ENCODE measurements around the gene RHPN2. TPM values are rescaled to one million over a fixed set of nuclear protein-coding genes. Genes with fewer than 3 reads are reported as not detected.

The RHPN2 gene
- total and polyA plus RNA-seq, 2 of the 13 experiments (the other 11 are each of a cell fraction or from before 2014, with no cell fraction given) = 20.3 to 48.0 TPM

DNA sequence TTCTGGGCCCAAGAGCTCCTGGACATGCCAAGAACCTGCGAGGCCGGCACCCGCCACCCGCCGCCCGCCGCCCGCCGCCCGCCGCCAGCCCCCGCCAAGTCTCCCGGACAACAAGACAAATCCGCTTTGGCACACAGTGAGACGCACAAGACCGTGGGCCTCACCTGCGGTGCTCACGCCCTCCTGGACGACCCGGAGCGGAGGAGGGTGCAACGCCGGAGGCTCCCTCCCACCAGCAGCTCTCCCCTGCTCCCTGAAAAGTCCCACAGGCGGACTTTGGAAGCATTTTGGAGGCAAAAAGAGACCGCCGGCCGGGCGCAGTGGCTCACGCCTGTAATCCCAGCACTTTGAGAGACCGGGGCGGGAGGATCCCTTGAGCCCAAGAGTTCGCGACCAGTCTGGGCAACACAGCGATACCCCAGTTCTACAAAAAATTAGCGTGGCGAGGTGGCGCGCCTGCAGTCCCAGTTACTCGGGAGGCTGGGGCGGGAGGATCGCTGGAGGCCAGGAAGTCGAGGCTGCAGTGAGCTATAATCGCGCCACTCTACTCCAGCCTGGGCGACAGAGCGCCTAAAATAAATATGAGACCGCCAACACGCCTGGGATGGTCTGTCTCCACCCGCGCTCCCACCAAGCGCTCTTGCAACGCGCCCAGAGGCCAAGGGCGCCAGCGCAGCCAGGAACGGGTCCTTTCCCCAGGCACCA lies 783 bp downstream of the RHPN2 start (continued):
- TF ChIP-seq ZNF784 (CRISPR knock-in tag; IDR thresholded peaks at IDR 0.05; ENCODE audit: borderline replicate concordance) (no peak), PITX1 (CRISPR knock-in tag; IDR thresholded peaks at IDR 0.05) (0 out of 2 replicates have a peak, but pooled peaks have one; percentile 28), PHF20 (CRISPR knock-in tag; IDR thresholded peaks at IDR 0.05) (no peak), ZNF687 (CRISPR knock-in tag; IDR thresholded peaks at IDR 0.05) (0 out of 2 replicates have a peak, but pooled peaks have one; percentile 36), AKAP8 (CRISPR knock-in tag; IDR thresholded peaks at IDR 0.05) (peak; percentile 40; the same call in 1 of the 2 replicates), ZNF260 (CRISPR knock-in tag; IDR thresholded peaks at IDR 0.05; ENCODE audit: borderline replicate concordance, low read depth) (no peak), ZNF737 (CRISPR knock-in tag; IDR thresholded peaks at IDR 0.05; ENCODE audit: borderline replicate concordance) (no peak), ZNF770 (CRISPR knock-in tag; IDR thresholded peaks at IDR 0.05) (peak; percentile 99), ELF3 (CRISPR knock-in tag; IDR thresholded peaks at IDR 0.05) (no peak), ZKSCAN1 (IDR thresholded peaks at IDR 0.05; ENCODE audit: low read length) (no peak), PHB2 (IDR thresholded peaks at IDR 0.05; ENCODE audit: partially characterized antibody) (no peak), E2F2 (CRISPR knock-in tag; IDR thresholded peaks at IDR 0.05; ENCODE audit: borderline replicate concordance) (no peak), ZFX (CRISPR knock-in tag; IDR thresholded peaks at IDR 0.05; ENCODE audit: low read depth) (no peak; the same call in 1 of the 2 replicates), ZNF335 (CRISPR knock-in tag; IDR thresholded peaks at IDR 0.05) (no peak), NCOA5 (CRISPR knock-in tag; IDR thresholded peaks at IDR 0.05) (no peak), TBX3 (IDR thresholded peaks at IDR 0.05; ENCODE audit: borderline replicate concordance) (no peak)
- TF ChIP-seq, protein P1, sequence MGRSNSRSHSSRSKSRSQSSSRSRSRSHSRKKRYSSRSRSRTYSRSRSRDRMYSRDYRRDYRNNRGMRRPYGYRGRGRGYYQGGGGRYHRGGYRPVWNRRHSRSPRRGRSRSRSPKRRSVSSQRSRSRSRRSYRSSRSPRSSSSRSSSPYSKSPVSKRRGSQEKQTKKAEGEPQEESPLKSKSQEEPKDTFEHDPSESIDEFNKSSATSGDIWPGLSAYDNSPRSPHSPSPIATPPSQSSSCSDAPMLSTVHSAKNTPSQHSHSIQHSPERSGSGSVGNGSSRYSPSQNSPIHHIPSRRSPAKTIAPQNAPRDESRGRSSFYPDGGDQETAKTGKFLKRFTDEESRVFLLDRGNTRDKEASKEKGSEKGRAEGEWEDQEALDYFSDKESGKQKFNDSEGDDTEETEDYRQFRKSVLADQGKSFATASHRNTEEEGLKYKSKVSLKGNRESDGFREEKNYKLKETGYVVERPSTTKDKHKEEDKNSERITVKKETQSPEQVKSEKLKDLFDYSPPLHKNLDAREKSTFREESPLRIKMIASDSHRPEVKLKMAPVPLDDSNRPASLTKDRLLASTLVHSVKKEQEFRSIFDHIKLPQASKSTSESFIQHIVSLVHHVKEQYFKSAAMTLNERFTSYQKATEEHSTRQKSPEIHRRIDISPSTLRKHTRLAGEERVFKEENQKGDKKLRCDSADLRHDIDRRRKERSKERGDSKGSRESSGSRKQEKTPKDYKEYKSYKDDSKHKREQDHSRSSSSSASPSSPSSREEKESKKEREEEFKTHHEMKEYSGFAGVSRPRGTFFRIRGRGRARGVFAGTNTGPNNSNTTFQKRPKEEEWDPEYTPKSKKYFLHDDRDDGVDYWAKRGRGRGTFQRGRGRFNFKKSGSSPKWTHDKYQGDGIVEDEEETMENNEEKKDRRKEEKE (IDR thresholded peaks at IDR 0.05) = no peak

Data from HepG2 (cell line).